GM21360 (cell line): Measurements from ENCODE around the gene IRS1.
"Not testable (repeated sequence)": the region's sequence is repeated elsewhere in the genome, so short reads cannot be mapped to it uniquely, and the experiment has no call there.

ENCODE experiments used
- ATAC-seq: cut with Tn5 transposase; IDR thresholded peaks from one replicate; pipeline ENCODE4 v1.9.1; 2021; ENCODE audit warnings: mild to moderate bottlenecking, moderate library complexity; ENCODE audit not compliant: unreplicated experiment

Gene IRS1

GRCh38 chr2:226799211-226799975, at the start of gene IRS1:
IRS1 (minus strand) TSS chr2:226799820; CDS start chr2:226798738, 1,082 bp downstream.
- peak; percentile 33 for ATAC-seq

DNA sequence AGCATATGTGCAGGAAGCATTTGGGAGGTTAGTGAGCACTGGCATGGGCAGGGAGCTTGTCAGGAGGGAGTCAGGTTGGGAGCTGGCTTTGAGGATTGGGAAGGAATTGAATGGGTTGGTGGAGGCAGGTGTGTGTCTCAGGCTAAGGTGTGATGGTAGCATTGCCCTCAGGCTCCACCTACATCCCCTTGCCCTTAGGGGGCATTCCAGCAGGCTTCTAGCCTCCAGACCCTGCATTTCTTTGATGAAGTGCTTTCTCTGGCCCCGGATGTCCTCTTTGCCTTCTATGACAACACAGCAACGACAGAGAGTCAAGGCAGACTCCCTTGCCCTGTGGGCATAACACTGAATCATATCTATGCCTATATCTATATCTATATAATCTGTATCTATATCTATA, 49.7 kb upstream of the IRS1 start:
- no peak for ATAC-seq

GRCh38 chr2:226847511-226847910, 47.9 kb upstream of the IRS1 start:
- no peak for ATAC-seq

DNA sequence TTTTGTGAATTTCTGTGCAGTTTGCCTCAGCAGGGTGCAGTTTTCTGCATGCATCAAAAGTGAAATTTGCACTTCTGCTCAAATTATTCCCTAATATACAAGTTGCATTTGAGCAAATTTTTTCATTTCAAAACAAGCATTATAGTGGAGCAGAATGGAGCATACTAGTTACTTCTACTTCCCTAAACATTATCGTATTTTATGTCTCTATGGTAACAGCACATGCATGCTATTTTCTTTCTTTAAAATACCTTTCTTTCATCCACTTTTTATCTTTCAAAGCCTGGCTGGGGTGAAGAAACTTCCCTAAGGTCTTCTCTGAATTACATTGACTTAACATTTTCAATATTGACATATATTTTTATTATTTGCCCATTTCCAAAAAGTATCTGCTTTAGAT, 47.5 kb upstream of the IRS1 start:
- ATAC-seq = no peak

DNA sequence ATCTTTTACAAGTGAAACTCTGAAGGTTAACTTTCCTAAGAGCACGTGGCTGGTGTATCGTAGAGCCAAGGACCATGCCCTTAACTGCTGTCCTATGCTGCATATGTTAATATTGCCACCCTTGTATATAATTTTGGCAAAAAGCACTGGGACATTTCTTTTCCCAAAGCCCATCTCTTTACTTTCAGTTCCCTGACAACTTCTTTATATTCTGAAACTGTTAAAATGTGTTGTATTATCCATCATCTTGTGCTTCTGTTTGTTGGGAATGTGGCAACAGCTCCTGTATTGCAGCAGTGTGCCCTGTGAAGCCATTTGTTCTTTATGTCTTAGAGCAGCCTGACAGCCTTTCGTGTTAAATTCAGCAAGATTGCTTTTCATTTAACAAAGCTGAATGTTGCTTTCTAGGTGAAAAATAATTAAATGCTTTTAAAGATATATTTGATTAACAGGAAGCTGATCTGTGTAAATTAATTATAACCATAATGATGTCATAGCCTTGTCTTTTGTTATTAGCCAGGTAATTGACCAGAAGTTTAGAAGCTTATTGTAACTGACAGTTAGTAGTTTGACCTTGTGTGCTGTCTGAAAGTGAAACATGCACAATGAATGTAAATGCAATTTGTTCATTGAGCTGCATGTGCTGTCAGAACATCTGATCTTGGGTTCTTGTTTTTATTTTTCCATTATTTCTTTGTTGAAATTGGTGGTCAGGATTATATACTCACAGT, 45.9 kb upstream of the IRS1 start:
- ATAC-seq = peak; percentile 46

- not testable (repeated sequence) for ATAC-seq
Observed at GRCh38 chr2:226843001-226843400, 43.4 kb upstream of the IRS1 start.

DNA sequence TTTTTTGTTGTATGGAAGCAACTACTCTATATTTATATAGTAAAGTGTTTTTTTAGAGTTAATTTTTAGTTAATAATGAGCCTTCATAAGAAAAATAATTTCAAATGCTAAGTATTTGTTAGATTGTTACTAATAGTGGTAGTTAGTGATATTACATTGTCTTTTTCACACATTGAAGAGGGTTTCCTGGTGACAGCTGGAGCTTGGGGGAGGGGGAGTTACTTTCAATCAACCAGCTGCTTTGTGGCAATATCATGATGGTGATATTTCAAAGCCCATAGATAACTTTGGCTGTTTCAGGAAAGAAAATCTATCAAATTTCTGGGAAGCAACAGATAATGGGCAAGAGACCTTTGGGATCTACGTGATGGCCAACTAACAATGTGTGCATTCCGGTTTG, 40.3 kb upstream of the IRS1 start:
- ATAC-seq = no peak

GRCh38 chr2:226839161-226839560, 39.5 kb upstream of the IRS1 start:
- no peak for ATAC-seq

GRCh38 chr2:226838722-226839121, 39.1 kb upstream of the IRS1 start:
- peak; percentile 20 for ATAC-seq

DNA sequence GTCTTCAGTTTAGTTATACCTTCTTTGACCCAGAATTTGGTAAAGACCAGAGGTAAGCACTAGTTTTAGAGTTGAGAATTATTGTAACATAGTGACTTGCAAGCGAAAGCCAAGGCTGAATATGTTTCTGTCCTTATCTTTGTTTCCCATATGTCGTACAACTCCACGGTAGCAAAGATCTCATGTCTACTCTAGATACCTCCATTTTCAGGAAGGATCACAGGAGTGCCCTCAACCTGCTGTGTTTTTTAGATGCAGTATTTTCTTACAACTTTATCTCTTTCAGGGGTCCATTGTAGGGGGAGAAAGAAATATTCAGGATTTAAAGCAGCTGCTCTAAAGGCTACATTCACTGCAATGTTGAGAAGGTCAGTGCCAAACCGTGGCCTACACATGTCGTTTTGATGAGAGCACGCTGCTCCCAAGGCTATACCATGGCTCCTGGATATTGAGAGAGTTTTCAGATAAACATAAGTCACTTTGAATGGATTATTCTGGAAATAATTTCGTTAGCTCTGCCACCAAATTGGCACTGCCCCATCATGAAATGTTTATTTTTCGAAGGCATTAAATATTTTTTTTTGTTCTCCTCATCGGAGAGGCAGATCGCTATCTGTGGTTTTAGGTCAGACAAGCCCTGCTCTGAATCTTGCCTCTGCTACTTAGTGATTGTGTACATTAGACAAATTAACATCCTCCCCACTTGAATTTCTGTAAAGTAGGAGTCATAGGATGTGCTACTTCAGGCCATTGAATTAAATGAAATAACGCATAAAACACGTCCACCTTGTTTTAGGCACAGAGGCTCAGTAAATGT, 38.4 kb upstream of the IRS1 start:
- no peak for ATAC-seq

- no peak for ATAC-seq
Observed at GRCh38 chr2:226837334-226837733, 37.7 kb upstream of the IRS1 start.

- ATAC-seq = peak; percentile 3
Observed at GRCh38 chr2:226836548-226836885, 36.9 kb upstream of the IRS1 start.

- ATAC-seq = peak; percentile 83
Observed at GRCh38 chr2:226835796-226836547, 36.4 kb upstream of the IRS1 start, which contains the start of gene RHBDD1. RHBDD1 (plus strand) TSS chr2:226836054; CDS start chr2:226864694, 28,640 bp downstream.

DNA sequence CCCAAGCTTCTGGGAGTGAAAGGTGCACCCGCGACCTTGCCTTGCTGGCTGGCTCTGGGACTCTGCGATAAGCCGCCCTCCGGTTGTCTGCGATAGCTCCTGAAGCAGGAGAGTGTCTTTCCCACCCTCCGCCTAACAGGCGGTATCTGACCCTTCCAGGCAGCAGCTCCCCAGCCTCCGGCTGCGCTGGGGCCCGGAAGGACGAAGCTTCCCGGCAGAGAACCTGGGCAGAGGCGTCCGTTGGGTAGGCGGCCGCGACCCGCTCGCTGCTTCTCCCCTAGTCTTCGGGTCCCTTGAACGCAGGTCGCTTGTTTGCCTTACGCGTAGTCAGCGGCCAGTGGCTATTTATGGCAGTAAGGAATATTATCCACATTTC, 35.8 kb upstream of the IRS1 start:
- peak; percentile 17 for ATAC-seq

GRCh38 chr2:226834880-226835279, 35.3 kb upstream of the IRS1 start:
- ATAC-seq = not testable (repeated sequence)

GRCh38 chr2:226832061-226832460, 32.4 kb upstream of the IRS1 start:
- ATAC-seq = no peak

DNA sequence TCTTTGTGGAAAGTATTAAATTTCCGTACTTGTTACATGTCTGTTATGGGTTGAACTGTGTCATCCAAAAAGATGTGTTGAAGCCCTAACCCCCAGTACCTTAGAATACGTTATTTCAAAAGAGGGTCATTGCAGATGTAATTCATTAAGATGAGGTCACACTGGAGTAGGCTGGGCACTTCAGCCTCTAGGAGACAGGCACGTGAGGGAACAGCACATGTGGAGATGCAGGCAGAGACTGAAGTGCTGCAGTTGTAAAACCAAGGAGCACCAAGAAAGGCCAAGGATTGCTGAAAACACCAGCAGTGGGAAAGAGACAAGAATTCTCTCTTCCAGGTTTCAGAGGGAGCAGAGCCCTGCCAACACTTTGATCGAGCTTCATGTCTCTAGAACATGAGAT, 31.6 kb upstream of the IRS1 start:
- no peak for ATAC-seq

GRCh38 chr2:226829721-226830631, 30.4 kb upstream of the IRS1 start:
- ATAC-seq = no peak

DNA sequence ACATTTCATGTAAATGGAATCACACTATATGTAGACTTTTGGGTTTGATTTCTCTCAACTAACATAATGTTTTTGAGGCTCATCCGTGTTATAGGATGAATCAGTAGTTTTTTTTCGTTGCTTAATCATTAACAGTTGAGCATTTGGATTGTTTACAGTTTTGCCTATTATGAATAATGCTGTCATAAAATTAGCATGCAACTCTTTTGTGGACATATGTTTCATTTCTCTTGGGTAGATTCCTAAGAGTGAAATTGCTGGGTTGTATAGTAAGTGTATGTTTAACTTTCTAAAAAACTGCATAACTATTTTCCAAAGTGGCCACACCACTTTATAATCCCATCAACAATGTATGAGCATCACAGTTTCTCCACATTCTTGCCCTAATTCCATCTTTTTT, 28.6 kb upstream of the IRS1 start:
- ATAC-seq = no peak

- no peak for ATAC-seq
Observed at GRCh38 chr2:226825056-226825455, 25.4 kb upstream of the IRS1 start.
